ENCODE results near the gene CENPC.
"Not testable (repeated sequence)": the region's sequence is repeated elsewhere in the genome, so short reads cannot be mapped to it uniquely, and the experiment has no call there.

DNA sequence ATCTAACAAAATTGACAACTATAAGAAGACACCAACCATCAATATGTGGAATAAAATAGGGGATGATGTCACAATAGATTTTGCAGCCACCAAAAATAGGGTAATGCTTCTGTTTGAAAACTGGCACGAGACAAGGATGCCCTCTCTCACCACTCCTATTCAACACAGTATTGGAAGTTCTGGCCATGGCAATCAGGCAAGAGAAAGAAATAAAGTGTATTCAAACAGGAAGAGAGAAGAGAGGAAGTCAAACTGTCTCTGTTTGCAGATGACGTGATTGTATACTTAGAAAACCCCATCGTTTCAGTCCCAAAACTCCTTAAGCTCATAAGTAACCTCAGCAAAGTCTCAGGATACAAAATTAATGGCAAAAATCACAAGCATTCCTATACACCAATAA is 21.2 kb downstream of the CENPC start:
- not testable (repeated sequence) for TF ChIP-seq PATZ1 (CRISPR knock-in tag; IDR thresholded peaks at IDR 0.05; ENCODE audit: borderline replicate concordance); SNAI2 (CRISPR knock-in tag; IDR thresholded peaks at IDR 0.05); GLIS3 (CRISPR knock-in tag; IDR thresholded peaks at IDR 0.05); BACH2 (CRISPR knock-in tag; IDR thresholded peaks at IDR 0.05; ENCODE audit: borderline replicate concordance); ISL1 (CRISPR knock-in tag; IDR thresholded peaks at IDR 0.05); ZC3H10 (CRISPR knock-in tag; IDR thresholded peaks at IDR 0.05); CSRNP3 (CRISPR knock-in tag; IDR thresholded peaks at IDR 0.05); CSDC2 (CRISPR knock-in tag; IDR thresholded peaks at IDR 0.05); TCF4 (CRISPR knock-in tag; IDR thresholded peaks at IDR 0.05; ENCODE audit: borderline replicate concordance); PPARA (CRISPR knock-in tag; IDR thresholded peaks at IDR 0.05; ENCODE audit: borderline replicate concordance)
- TF ChIP-seq, protein P1, sequence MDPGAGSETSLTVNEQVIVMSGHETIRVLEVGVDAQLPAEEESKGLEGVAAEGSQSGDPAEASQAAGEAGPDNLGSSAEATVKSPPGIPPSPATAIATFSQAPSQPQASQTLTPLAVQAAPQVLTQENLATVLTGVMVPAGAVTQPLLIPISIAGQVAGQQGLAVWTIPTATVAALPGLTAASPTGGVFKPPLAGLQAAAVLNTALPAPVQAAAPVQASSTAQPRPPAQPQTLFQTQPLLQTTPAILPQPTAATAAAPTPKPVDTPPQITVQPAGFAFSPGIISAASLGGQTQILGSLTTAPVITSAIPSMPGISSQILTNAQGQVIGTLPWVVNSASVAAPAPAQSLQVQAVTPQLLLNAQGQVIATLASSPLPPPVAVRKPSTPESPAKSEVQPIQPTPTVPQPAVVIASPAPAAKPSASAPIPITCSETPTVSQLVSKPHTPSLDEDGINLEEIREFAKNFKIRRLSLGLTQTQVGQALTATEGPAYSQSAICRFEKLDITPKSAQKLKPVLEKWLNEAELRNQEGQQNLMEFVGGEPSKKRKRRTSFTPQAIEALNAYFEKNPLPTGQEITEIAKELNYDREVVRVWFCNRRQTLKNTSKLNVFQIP (CRISPR knock-in tag; IDR thresholded peaks at IDR 0.05; ENCODE audit: borderline replicate concordance, low read depth), result not testable (repeated sequence)
- TF ChIP-seq, protein P2, sequence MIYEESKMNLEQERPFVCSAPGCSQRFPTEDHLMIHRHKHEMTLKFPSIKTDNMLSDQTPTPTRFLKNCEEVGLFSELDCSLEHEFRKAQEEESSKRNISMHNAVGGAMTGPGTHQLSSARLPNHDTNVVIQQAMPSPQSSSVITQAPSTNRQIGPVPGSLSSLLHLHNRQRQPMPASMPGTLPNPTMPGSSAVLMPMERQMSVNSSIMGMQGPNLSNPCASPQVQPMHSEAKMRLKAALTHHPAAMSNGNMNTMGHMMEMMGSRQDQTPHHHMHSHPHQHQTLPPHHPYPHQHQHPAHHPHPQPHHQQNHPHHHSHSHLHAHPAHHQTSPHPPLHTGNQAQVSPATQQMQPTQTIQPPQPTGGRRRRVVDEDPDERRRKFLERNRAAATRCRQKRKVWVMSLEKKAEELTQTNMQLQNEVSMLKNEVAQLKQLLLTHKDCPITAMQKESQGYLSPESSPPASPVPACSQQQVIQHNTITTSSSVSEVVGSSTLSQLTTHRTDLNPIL (CRISPR knock-in tag; IDR thresholded peaks at IDR 0.05; ENCODE audit: low read depth), result not testable (repeated sequence)
- TF ChIP-seq, protein P3, sequence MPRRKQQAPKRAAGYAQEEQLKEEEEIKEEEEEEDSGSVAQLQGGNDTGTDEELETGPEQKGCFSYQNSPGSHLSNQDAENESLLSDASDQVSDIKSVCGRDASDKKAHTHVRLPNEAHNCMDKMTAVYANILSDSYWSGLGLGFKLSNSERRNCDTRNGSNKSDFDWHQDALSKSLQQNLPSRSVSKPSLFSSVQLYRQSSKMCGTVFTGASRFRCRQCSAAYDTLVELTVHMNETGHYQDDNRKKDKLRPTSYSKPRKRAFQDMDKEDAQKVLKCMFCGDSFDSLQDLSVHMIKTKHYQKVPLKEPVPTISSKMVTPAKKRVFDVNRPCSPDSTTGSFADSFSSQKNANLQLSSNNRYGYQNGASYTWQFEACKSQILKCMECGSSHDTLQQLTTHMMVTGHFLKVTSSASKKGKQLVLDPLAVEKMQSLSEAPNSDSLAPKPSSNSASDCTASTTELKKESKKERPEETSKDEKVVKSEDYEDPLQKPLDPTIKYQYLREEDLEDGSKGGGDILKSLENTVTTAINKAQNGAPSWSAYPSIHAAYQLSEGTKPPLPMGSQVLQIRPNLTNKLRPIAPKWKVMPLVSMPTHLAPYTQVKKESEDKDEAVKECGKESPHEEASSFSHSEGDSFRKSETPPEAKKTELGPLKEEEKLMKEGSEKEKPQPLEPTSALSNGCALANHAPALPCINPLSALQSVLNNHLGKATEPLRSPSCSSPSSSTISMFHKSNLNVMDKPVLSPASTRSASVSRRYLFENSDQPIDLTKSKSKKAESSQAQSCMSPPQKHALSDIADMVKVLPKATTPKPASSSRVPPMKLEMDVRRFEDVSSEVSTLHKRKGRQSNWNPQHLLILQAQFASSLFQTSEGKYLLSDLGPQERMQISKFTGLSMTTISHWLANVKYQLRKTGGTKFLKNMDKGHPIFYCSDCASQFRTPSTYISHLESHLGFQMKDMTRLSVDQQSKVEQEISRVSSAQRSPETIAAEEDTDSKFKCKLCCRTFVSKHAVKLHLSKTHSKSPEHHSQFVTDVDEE (CRISPR knock-in tag; IDR thresholded peaks at IDR 0.05), result not testable (repeated sequence)

Measured in SK-N-SH treated with all-trans-retinoic acid at 6 μM for 48 hours (cell line).